Nucleus accumbens (tissue), 56 donors: ENCODE measurements around the gene GAS5.
"Not testable (repeated sequence)": the region's sequence is repeated elsewhere in the genome, so short reads cannot be mapped to it uniquely, and the experiment has no call there.

Experiments
- DNase-seq, 56 donors: peaks; one replicate each; lab custom pipeline; 2025; lab: John Stamatoyannopoulos, UW

The GAS5 gene

DNA sequence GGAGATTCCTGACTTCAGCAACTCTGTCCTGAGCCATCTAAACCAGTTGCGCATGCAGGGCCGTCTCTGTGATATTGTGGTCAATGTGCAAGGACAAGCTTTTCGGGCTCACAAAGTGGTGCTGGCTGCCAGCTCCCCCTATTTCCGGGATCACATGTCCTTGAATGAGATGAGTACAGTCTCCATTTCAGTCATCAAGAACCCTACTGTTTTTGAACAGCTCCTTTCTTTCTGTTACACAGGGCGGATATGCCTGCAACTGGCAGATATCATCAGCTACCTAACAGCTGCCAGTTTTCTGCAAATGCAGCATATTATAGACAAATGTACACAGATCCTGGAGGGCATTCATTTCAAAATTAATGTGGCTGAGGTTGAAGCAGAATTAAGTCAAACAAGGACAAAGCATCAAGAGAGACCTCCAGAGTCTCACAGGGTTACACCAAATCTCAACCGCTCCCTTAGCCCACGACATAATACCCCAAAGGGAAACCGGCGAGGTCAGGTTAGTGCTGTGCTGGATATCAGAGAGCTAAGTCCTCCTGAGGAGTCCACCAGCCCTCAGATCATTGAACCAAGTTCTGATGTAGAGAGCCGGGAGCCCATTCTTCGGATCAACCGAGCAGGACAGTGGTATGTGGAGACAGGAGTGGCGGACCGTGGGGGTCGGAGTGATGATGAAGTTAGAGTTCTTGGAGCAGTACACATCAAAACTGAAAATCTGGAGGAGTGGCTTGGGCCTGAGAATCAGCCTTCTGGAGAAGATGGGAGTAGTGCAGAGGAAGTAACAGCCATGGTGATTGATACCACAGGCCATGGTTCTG is 2.7 kb upstream of the GAS5 start:
- DNase-seq: peak in 44 of 56 donors; percentile 1 to 58 (median 19)

DNA sequence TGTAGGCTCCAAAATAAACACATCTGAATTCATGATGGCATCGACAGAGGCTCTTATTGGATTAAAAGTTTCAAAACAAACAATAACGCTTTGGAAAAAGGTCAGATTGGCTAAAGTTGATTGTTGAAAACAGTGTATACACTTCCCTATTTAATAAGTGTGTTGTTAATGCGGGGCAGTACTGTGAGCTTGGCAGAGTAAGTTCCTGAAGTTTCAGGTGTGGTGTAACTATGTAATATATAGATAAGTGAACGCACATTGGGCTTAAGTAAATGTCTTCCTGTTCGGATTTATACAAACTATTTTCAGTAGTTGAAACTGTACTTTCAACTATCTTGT is 1.2 kb upstream of the GAS5 start:
- no peak for DNase-seq

DNA sequence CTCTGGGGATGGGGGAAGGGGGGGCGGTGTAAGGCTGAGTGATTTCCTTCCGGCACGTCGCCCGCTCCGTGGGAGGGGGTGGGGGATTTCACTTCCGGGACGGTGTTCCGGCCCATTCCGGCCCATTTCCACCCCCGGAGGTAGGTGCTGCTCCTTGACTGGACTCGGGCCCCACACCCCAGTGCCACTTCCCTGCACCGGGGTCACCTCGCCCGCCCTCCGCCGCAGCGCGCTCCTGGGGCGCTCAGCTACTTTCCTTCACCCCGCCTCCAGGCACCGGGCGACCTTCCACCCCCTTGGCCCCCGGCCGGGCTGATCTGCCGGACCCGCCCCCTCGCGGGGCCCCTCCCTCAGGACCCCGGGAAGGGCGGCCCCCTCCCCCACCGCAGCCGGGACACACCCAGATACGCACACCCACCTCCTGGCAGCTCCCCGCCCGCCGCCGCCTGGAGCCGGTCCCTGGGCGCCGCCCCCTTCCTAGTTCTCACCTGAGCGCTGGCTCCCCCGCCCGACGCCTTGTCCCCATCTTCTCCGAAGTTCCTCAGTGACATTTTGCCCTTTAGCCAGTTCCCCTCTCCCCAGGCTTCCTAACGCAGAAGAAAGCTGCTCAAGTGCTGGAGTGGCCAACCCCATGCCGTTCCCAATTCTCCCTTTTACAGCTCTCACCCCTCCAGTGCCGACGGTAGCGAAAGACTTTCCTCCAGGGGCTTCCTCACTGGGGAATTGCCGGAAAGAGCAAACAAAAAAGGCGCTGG is 654 bp upstream of the GAS5 start, which contains the start of gene ZBTB37:
Gene ZBTB37, plus strand, starts transcription at position 115 of the 755 bp plus-strand sequence. CDS start 1,846 bp downstream, outside the sequence.
- DNase-seq: peak in 33 of 56 donors; percentile 39 to 90 (median 80)

DNA sequence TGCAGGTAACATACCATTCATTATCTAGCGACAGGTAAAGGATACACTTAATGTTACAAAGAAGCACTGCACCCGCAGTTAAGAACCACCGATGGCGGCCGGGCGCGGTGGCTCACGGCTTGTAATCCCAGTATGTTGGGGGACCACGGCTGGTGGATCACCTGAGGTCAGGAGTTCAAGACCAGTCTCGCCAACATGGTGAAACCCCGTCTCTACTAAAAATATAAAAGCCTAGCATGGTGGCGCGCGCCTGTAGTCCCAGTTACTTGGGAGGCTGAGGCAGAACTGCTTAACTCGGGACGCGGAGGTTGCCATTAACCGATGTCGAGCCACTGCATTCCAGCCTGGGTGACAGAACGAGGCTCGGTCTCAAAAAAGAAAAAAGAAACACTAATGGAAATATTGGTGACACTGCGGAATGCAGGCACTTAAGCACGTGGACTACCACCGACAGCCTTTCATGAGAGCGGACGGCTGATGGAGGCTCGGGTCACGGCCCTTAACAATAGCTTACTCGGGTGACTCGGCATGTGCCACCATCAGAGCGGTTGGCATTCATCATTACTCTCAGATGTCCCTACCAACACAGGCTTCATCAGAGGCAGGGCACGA is 542 bp downstream of the GAS5 start:
- peak in 9 of 56 donors; percentile 5 to 81 (median 54) for DNase-seq

DNA sequence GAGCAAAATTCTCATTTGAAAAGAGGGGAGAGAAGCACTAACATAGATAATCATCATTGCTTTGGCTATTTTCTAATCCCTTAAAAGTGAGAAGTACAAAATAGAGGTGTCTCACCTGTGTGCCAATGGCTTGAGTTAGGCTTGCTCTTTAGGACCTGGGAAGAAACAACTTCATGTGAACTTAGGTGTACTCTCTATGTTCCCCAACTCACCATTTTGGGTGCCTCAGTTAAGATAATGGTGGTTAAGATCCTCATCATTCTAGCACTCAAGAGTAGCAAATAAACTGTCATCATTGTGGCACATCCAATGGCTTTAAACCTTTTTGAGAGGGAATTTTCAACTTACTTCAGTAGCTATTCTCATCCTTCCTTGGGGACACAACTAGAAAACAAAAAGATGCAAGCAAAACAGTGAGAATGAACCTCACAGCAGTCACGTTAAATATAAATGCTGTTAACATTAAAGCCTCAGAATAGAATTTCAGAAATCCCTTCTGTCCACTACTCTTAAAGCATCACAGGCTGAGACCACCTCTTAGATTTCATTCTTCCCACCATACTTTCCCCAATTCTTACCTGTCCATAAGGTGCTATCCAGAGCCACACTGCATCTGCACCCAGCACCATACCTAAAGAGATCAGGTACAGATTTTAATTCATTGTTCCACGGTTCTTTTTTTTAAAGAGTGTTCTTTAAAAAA is 1.2 kb downstream of the GAS5 start:
- DNase-seq: no peak

DNA sequence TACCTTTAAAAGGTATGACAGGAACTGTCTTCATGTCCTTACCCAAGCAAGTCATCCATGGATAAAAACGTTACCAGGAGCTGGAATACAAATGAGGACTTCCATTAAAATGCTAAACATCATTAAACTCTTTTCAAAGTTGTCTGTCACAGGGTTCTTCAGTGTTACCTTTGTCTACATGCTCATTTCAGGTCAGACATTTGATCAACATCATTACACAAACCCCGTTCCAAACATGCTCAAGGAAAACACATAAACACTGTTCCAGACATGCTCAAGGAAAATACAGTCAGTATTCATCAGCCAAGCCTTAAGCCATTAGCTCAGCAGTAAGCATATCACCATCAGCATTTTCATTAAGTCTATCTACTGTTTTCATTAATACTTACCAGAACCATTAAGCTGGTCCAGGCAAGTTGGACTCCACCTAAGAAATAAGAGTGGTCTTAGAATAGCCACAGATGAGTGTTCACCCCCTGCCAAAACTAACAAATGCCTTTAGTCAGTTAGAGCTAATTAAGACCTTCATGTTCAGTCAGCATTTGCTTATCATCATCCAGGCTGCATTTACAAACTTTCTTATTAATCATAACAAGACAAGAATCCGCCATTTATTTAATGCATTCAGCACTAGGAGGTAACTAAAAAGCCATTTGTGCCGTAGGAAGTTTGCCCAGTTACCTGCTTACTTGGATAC is 2.2 kb downstream of the GAS5 start:
- DNase-seq: no peak

DNA sequence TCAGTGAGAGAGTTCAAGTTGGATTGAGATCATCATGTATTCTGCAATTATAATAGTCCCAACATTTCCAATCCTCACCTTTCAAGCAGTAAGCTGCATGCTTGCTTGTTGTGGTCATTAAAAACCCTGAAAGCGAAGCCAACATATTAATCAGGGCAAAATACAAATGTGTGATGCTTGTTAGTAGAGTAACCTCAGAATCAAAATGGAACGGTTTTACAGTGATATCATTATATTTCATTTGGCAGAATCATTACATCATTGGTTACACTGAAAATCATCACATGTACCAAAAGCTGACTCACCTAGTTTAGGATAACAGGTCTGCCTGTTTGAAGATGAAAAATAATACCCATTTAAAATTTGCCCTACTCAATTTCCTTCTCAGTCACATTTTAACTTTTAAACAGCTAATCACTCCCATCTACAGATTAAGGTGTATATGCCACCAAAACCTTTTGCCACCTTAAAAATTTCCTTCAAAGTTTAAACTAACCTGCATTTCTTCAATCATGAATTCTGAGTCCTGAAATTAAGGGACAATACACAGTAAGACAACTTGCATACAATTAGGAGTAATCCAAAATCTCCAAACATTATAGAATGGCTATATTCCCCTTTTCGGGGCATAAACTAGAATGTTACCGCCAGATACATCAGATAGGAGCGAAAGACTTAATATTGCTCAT is 3.5 kb downstream of the GAS5 start:
- DNase-seq: no peak

DNA sequence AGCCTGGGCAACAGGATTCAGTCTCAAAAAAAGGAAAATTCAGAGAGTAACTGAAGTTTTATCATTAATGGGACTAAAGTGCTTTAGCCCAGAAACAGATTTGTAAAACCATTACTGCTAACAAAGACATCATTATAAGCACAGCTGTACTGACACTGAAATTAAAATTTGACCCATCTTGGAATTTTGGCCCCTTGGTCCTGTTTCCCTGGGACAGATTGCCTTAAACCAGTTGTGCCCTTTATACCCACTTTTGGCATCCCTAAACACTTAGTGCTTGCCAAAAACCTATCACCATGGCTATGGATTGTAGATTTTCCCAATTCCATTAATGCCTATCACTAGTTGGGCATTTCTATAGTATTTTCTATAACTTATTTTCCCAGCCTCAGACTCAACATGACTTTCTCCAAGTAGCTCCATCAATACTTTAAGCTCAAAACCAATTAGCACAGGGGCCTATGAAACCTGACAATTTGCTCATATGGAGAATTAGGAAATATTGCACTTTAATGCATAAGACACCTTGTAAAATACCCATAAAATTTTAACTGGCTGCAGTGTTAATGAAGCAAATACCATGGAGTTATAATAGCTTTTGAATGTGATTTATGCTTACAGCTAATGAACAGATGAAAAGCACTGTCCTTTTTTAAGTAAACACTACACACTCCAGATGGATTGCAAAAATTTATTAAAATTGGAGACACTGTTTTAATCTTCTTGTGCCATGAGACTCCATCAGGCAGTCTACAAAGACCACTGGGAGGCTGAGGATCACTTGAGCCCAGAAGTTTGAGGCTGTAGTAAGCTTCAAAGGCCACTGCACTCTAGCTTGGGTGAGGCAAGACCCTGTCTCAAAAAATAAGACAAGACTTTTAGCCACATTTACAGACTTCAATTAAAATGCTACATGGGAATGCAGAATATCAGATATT is 4.3 kb downstream of the GAS5 start:
- no peak for DNase-seq

DNA sequence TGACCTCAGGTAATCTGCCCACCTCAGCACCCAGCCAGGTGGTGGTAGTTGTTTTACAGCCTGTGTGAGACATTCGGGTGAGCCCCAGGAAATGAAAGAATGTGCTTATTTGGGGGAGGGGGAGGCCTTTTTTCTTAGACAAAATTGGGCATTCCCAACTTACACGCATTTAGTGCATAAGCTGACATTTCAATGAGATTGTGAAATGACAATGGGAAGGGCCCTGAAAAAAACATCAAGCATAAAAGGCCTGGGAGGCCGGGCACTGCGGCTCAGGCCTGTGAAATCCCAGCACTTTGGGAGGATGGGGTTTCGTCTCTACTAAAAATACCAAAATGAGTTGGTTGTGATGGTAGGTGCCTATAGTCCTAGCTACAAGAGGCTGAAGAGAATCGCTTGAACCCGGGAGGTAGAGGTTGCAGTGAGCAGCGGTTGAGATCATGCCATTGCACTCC is 5.0 kb downstream of the GAS5 start:
- DNase-seq: no peak

DNA sequence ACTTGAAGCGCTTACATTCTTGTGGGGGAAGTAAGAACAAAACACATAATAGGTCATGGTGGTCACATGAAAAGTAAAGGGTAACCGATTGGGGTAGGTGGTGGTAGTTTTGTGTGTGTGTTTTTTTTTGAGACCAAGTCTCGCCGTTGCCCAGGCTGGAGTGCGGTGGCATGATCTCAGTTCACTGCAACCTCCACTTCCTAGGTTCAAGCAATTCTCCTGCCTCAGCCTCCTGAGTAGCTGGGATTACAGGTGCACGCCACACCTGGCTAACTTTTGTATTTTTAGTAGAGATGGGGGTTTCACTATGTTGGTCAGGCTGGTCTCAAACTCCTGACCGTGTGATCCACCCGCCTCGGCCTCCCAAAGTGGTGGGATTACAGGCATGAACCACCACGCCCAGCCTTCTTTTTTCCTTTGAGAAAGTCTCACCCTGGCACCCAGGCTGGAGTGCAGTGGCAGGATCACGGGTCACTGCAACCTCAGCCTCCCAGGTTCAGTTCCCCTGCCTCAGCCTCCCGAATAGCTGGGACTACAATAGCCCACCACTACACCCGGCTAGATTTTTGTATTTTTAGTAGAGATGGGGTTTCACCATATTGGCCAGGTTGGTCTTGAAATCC is 5.5 kb downstream of the GAS5 start:
- DNase-seq: not testable (repeated sequence)

DNA sequence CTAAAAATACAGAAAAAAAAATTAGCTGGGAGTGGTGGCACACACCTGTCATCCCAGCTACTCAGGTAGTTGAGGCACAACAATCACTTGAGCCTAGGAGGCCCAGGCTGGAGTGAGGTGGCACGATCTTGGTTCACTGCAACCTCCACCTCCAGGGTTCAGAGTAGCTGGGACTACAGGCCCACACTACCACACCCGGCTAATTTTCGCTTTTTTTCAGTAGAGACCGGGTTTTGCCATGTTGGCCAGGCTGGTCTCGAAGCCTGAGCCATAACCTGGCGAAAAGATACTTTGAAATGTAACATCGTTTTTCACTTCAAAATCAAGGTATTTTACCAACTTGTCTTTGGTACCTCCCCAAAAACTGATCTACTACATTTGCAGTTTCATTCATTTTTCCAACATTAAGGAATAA is 6.1 kb downstream of the GAS5 start:
- no peak for DNase-seq

DNA sequence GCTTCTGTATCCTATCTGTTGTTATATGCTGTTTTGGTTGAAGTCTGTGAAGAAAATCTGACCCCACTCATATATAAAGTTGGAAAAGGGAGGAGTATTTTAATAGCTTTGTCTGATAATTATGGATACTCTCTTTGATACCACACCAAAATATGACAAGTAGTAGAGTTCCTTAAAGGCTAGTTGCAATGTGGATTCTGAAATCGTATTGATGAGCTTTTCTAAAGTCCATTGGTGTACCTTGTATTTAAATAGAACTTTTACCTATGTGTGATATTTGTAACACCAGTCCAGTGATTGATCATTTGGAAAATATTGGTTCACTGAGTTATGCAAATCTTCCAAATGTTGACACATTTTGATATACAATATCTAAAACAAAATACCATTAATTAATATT is 7.7 kb downstream of the GAS5 start:
- no peak for DNase-seq

DNA sequence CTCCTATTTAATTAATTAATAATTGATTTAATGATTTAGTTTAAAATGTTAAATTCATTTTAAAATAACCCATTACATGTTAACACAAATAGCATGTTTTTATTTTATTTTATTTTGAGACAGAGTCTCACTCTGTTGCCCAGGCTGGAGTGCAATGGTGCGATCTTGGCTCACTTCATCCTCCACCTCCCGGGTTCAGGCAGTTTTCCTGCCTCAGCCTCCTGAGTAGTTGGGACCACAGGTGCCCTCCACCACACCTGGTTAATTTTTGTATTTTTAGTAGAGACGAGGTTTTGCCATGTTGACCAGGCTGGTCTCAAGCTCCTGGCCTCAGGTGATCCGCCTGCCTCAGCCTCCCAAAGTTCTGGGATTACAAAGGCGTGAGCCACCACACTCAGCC is 8.2 kb downstream of the GAS5 start:
- not testable (repeated sequence) for DNase-seq

DNA sequence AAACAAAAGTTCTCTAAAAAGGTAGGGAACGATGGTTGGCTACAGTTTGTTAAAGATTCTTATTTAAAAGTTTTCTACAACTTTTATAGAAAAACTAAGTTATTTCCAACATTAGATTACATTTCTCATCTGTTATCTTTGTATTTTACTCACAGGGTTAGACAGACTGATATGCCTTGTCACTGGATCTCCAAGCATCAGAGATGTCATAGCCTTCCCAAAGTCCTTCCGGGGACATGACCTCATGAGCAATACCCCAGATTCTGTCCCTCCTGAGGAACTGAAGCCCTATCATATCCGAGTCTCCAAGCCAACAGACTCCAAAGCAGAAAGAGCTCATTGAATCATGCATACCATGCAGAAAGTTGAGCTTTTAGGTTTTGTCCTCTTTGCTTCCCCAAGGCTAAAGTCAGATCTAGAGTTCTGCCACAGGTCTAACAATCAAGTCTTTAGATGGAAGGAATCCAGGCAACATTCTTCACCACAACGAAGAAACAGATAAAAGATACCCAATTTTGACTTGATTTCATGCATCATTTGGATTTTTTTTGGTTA is 10.3 kb downstream of the GAS5 start:
- DNase-seq: no peak

DNA sequence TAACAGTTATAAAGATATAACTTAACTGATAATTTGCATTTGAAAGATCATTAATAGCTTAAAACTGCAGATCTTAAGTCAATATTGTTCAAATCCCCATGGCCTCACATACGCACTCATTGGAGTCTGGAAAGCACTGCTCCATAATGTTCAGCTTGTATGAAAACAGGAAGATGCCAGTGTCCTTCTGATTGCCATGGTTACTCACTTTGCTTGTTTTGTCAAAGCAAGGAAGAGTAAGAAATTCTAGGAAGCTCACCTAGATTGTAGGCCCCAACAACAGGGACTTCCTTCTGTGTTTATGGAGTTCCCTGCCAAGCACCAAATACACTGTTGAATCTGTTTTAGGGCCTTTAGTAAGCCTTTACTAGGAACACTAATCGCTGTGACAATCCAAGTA is 10.9 kb downstream of the GAS5 start:
- no peak for DNase-seq

DNA sequence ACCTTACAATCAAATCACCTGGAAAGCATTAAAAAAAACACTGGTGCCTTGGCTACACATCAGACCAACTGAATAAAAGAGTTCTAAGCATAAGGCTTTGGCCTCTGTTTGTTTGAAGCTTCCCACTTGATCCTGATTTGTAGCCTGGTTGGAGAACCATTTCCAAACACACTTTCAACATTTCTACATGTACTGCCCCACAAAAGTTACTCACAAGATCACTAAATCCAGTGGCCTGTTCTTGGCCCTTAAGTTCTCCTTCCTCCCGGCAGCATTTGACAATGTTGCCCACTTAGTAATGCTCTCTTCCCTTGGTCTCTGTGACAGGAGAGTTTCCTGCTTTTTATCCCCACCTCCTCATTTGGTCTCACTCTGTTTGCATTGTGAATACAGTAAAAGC is 11.8 kb downstream of the GAS5 start:
- DNase-seq: no peak

DNA sequence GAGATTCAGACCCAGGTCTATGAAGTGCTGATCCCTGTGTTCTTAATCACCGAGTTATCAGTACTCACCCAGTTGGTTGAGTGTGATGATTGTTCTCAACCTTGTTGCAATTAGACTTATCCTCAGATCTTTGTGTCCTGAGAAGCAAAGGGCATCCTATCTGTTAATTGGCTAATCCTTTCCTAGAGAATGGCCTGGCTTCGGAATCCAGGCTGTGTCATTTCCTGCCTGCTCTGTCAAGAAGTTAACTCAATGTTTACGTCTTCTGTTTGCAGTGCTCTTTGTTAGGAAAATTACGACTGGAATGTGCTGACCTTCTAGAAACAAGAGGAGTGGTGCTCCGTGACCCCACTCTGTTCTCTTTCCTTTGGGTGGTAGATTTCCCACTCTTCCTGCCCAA is 14.7 kb downstream of the GAS5 start:
- DNase-seq: no peak

DNA sequence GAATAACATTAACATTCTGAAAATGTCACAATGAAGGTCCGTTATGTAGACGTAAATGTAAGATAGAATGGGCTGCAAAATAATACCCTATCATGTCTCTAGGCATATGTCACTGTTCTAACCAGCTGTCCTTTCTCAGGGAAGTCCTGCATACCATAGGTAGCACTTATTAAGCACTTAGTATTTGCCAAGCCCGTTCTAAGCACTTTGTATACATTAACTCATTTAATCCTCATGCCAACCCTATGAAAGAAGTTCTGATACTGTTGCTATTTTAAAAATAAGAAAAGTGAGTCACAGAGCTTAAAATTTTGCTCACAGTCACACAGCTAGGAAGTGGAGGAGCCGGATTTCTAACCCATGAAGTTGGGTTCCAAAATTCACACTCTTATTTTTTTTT is 15.7 kb downstream of the GAS5 start:
- no peak for DNase-seq
